Suprapubic skin (tissue), 4 donors: ENCODE results near the gene ANKRD28. TPM values are rescaled to one million over a fixed set of nuclear protein-coding genes. Genes with fewer than 3 reads are reported as not detected.
"Not testable (repeated sequence)": the region's sequence is repeated elsewhere in the genome, so short reads cannot be mapped to it uniquely, and the experiment has no call there.

Experiments
- DNase-seq, 2 donors: peaks; one replicate each; pipeline ENCODE4 v3.0.0-alpha.2; 2019; ENCODE audit warnings: low spot score in 2 of 2
- H3K27ac ChIP-seq: fragments of 200-600 bp; sonication (generic); one replicate; pipeline ENCODE4 v1.5.1; 2019
- H3K27me3 ChIP-seq: fragments of 200-600 bp; sonication (generic); one replicate; pipeline ENCODE4 v1.5.1; 2019
- H3K36me3 ChIP-seq: fragments of 200-600 bp; sonication (generic); one replicate; pipeline ENCODE4 v1.5.1; 2019
- H3K4me1 ChIP-seq: fragments of 200-600 bp; sonication (generic); one replicate; pipeline ENCODE4 v1.5.1; 2019
- H3K4me3 ChIP-seq: fragments of 200-600 bp; sonication (generic); one replicate; pipeline ENCODE4 v1.5.1; 2019; ENCODE audit warnings: mild to moderate bottlenecking
- H3K9me3 ChIP-seq: fragments of 200-600 bp; sonication (generic); one replicate; pipeline ENCODE4 v1.5.1; 2019
- CTCF ChIP-seq, 2 donors: fragments of 200-600 bp in 1 of 2; fragments of 450-650 bp in 1 of 2; sonication (generic) in 1 of 2; IDR thresholded peaks; one replicate each; pipeline ENCODE4 v1.5.1; 2016 to 2019; ENCODE audit warnings: antibody characterized with exemption in 2 of 2, mild to moderate bottlenecking in 1 of 2, moderate library complexity in 1 of 2
- EP300 ChIP-seq: sonication (generic); formaldehyde crosslinking; IDR thresholded peaks from one replicate; pipeline ENCODE4 v1.6.1; 2017; ENCODE audit warnings: antibody characterized with exemption
- POLR2A ChIP-seq, 2 donors: fragments of 450-650 bp; IDR thresholded peaks; one replicate each; pipeline ENCODE4 v1.6.1; 2017; ENCODE audit warnings: antibody characterized with exemption in 2 of 2, mild to moderate bottlenecking in 2 of 2, moderate library complexity in 2 of 2
- POLR2AphosphoS5 ChIP-seq, 3 donors: sonication (generic); formaldehyde crosslinking; IDR thresholded peaks; one replicate each; pipeline ENCODE4 v1.6.1; 2017; ENCODE audit warnings: antibody characterized with exemption in 3 of 3
- WGBS: methylation state at CpG from one replicate; pipeline ENCODE4 v1.1.5; 2018; 5-methylcytosine and 5-hydroxymethylcytosine counted together
- total RNA-seq, 4 donors: library from RNA; depleted of rRNA; stranded (reverse); fragments of >200 nt; gene quantifications; one replicate each; pipeline ENCODE4 v1.1.0, GENCODE V29; 2016

Gene ANKRD28
- 10 to 100 TPM; 24.4 to 62.3 (median 48.3) TPM for total RNA-seq

DNA sequence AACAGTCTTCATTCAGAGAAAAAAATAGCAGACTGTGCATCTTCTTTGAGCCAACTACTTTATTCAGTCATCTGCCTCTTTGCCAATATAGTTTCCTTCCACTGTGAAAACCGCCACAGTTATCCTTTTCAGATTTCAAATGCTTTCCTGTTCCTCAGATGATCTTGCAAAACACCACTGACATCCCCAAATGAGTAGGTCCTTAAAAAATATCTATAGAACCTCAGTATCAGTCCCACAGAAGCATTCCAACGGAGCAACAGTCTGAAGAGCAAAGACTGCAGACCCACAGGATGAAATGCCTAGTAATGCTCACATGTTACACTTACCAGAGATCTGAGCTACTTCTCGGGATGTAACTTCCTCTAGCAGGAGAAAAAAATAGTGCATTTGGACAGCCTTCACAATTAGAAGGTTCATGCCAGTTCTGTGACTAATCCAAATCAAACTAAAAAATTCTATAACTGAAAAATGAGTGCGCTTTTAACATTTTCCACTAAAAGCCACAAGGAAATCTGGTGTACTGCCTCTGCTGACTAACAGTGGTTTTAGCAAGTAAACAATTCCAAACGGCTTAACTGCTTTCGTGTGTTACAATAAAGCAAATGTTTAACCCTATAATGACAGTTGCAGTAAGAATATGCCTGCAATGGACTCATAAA, at the start of gene ANKRD28:
Gene ANKRD28 (minus strand): TSS at position 338 of the 662 bp plus-strand sequence. CDS start 1,458 bp downstream, outside the sequence.
- DNase-seq = no peak
- WGBS = 1% methylated on average over 6 of the region's 6 CpGs
- Histone ChIP-seq H3K4me1 (peaks cover 44% of the 10 kb centered on the region), H3K27ac (peak within 1 kb of the TSS; percentile 88), H3K9me3 (no peaks in the 10 kb centered on the region), H3K4me3 (peak within 1 kb of the TSS; percentile 51), H3K36me3 (no peaks in the 10 kb centered on the region), H3K27me3 (no peaks in the 10 kb centered on the region)
- TF ChIP-seq CTCF (IDR thresholded peaks at IDR 0.05) (peak; percentile 13 to 16), EP300 (no peak), POLR2AphosphoS5 (IDR thresholded peaks at IDR 0.05) (peak in 2 of 3 donors; percentile 36 to 64), POLR2A (IDR thresholded peaks at IDR 0.05) (peak in 1 of 2 donors; percentile 42)

- Histone ChIP-seq H3K27me3 (no peaks in the 10 kb centered on the region), H3K36me3 (no peaks in the 10 kb centered on the region), H3K27ac (no peak overlapping the region), H3K4me3 (no peak overlapping the region), H3K9me3 (no peaks in the 10 kb centered on the region), H3K4me1 (no peaks in the 10 kb centered on the region)
- no peak for DNase-seq
- no peak for TF ChIP-seq POLR2A (IDR thresholded peaks at IDR 0.05)
- TF ChIP-seq CTCF (IDR thresholded peaks at IDR 0.05) = no peak
Observed at GRCh38 chr3:15847239-15847638, 49.5 kb upstream of the ANKRD28 start.

DNA sequence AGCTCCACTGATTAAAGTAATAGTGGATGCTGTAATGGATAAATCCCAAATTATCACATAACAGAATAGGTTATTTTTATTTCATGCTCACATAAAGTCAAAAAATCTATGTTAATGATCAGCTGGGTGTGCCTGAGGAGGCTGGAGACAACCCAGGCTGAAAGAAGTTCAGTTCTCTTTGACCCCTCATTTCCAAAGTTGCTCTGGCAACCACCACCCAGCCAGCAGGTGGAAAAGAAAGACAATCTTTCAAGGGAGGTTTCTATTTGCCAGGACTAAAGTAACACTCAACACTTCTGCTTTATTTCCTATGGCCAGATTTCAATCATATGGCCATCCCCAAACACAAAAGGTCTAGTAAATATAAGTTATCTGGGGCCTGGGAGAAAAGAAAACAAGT, 48.8 kb upstream of the ANKRD28 start:
- Histone ChIP-seq H3K4me1 (no peaks in the 10 kb centered on the region), H3K9me3 (no peaks in the 10 kb centered on the region), H3K27me3 (no peaks in the 10 kb centered on the region), H3K27ac (no peak overlapping the region), H3K4me3 (no peak overlapping the region), H3K36me3 (no peaks in the 10 kb centered on the region)
- no peak for TF ChIP-seq POLR2A (IDR thresholded peaks at IDR 0.05)
- TF ChIP-seq POLR2AphosphoS5 (IDR thresholded peaks at IDR 0.05) = no peak
- no peak for TF ChIP-seq CTCF (IDR thresholded peaks at IDR 0.05)
- TF ChIP-seq EP300 = no peak
- DNase-seq = no peak

- H3K4me3 ChIP-seq = no peak overlapping the region
- no peaks in the 10 kb centered on the region for H3K9me3 ChIP-seq
- H3K27me3 ChIP-seq = no peaks in the 10 kb centered on the region
- no peaks in the 10 kb centered on the region for H3K4me1 ChIP-seq
- TF ChIP-seq CTCF (IDR thresholded peaks at IDR 0.05) (no peak), POLR2A (IDR thresholded peaks at IDR 0.05) (no peak), POLR2AphosphoS5 (IDR thresholded peaks at IDR 0.05) (no peak)
- WGBS = 90% methylated on average over 3 of the region's 3 CpGs
- no peak for DNase-seq
- H3K36me3 ChIP-seq = no peaks in the 10 kb centered on the region
- no peak overlapping the region for H3K27ac ChIP-seq
Observed at GRCh38 chr3:15845475-15845874, 47.7 kb upstream of the ANKRD28 start.

GRCh38 chr3:15844889-15845288, 47.1 kb upstream of the ANKRD28 start:
- no peak for TF ChIP-seq EP300
- TF ChIP-seq CTCF (IDR thresholded peaks at IDR 0.05) = no peak
- DNase-seq = no peak
- H3K9me3 ChIP-seq = no peaks in the 10 kb centered on the region
- no peaks in the 10 kb centered on the region for H3K27me3 ChIP-seq
- H3K36me3 ChIP-seq = no peaks in the 10 kb centered on the region
- no peak overlapping the region for H3K4me3 ChIP-seq
- no peaks in the 10 kb centered on the region for H3K4me1 ChIP-seq
- no peak overlapping the region for H3K27ac ChIP-seq
- 89% methylated on average over 3 of the region's 3 CpGs for WGBS

DNA sequence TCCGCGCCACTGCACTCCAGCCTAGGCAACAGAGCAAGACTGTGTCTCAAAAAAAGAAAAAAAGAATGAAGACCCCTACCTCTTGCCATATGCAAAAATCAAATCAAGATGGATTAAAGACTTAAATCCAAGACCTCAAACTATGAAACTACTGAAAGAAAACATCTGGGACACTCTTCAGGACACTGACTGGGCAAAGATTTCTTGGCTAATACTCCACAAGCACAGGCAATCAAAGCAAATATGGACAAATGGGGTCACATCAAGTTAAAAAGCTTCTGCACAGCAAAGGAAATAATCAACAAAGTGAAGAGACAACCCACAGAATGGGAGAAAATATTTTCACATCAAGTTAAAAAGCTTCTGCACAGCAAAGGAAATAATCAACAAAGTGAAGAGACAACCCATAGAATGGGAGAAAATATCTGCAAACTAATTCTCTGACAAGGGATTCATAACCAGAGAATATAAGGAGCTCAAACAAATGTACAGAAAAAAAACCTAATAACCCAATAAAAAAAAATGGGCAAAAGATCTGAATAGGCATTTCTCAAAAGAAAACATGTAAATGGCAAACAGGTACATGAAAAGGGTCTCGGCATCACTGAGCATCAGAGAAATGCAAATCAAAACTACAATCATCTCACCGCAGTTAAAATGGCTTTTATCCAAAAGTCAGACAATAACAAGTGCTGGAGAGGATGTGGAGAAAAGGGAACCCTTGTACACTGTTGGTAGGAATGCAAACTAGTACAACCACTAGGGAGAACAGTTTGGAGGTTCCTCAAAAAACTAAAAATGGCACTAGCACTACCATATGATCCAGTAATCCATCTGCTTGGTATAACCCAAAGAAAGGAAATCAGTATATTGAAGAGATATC, 43.6 kb upstream of the ANKRD28 start:
- not testable (repeated sequence) for H3K27ac ChIP-seq, H3K9me3 ChIP-seq, H3K4me3 ChIP-seq, H3K36me3 ChIP-seq, H3K27me3 ChIP-seq, DNase-seq, H3K4me1 ChIP-seq
- WGBS = 98% methylated on average over 4 of the region's 4 CpGs
